Measurements from ENCODE around the gene PLA2G12A. TPM values are rescaled to one million over a fixed set of nuclear protein-coding genes. Genes with fewer than 3 reads are reported as not detected.
"Not testable (repeated sequence)": the region's sequence is repeated elsewhere in the genome, so short reads cannot be mapped to it uniquely, and the experiment has no call there.

The PLA2G12A gene
- total RNA-seq, 1 donor from 2014 or later: 51.0 TPM

DNA sequence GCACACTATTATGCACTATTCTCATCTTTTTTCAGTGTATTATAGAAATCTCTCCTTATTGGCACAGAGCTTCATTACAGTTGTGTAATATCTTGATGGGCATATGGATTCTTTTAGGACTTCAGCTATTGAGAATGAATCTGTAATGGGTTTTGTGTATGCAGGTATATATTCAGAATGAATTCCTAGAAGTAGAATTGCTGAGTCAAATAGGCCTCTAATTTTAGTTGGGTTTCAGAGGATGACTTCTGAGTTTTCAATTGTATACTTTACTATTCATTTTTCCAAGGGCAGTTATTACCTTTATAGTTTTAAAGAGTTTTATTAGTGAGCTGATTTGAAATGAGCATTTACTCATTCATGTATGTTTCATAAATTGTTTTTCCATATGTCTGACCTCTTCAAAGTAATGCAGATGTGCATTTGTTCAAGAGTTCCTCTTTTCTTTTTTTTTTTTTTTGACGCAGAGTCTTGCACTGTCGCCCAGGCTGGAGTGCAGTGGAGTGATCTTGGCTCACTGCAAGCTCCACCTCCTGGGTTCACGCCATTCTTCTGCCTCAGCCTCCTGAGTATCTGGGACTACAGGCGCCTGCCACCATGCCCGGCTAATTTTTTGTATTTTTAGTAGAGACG, 46.1 kb downstream of the PLA2G12A start:
- Mint-ChIP-seq H3K9me3 (peaks cover 20% of the 10 kb centered on the region), H3K27me3 (ENCODE audit: low read depth) (no peaks in the 10 kb centered on the region), H3K4me3 (no peak overlapping the region), H3K4me1 (no peaks in the 10 kb centered on the region), H3K27ac (no peak overlapping the region), H3K36me3 (peaks cover 46% of the 10 kb centered on the region)
- TF ChIP-seq, protein P1, sequence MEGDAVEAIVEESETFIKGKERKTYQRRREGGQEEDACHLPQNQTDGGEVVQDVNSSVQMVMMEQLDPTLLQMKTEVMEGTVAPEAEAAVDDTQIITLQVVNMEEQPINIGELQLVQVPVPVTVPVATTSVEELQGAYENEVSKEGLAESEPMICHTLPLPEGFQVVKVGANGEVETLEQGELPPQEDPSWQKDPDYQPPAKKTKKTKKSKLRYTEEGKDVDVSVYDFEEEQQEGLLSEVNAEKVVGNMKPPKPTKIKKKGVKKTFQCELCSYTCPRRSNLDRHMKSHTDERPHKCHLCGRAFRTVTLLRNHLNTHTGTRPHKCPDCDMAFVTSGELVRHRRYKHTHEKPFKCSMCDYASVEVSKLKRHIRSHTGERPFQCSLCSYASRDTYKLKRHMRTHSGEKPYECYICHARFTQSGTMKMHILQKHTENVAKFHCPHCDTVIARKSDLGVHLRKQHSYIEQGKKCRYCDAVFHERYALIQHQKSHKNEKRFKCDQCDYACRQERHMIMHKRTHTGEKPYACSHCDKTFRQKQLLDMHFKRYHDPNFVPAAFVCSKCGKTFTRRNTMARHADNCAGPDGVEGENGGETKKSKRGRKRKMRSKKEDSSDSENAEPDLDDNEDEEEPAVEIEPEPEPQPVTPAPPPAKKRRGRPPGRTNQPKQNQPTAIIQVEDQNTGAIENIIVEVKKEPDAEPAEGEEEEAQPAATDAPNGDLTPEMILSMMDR (IDR thresholded peaks at IDR 0.05; ENCODE audit: unreplicated experiment): no peak
- no peak for DNase-seq (ENCODE audit: low spot score in 2 of 2, unreplicated experiment in 2 of 2)

DNA sequence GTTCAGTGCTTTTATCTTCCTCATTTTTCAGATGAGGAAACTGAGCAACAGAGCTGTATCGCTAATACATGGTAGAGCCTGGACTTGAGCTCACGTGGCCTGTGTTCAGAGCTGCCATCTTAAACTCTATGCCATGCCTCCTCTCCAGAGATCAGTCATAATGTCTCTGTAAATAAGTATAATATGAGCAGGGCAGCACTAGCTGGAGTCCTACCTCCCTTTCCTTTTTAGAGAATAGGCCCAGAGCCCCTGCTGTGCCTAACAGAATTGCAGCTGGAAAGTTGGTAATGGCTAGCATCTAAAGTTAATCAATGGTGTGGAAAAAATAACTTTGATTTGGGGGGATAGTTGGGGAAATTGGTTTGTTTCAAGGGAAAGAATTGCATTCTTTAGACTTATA, 47.0 kb downstream of the PLA2G12A start:
- Mint-ChIP-seq H3K36me3 (peaks cover 43% of the 10 kb centered on the region), H3K4me1 (no peaks in the 10 kb centered on the region), H3K27ac (no peak overlapping the region), H3K27me3 (ENCODE audit: low read depth) (no peaks in the 10 kb centered on the region), H3K9me3 (peaks cover 20% of the 10 kb centered on the region), H3K4me3 (no peak overlapping the region)
- DNase-seq (ENCODE audit: low spot score in 2 of 2, unreplicated experiment in 2 of 2): no peak
- TF ChIP-seq, protein P1 (IDR thresholded peaks at IDR 0.05; ENCODE audit: unreplicated experiment): no peak

DNA sequence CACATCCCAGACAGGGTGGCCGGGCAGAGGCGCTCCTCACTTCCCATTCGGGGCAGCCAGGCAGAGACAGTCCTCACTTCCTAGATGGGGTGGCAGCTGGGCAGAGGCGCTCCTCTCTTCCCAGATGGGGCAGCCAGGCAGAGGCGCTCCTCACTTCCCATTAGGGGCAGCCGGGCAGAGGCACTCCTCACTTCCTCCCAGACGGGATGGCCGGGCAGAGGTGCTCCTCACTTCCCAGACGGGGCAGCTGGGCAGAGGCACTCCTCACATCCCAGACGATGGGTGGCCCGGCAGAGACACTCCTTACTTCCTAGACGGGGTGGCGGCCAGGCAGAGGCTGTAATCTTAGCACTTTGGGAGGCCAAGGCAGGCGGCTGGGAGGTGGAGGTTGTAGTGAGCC, 50.9 kb downstream of the PLA2G12A start:
- H3K9me3 Mint-ChIP-seq: peaks cover 36% of the 10 kb centered on the region
- H3K36me3 Mint-ChIP-seq: peaks cover 31% of the 10 kb centered on the region
- DNase-seq (ENCODE audit: low spot score in 2 of 2, unreplicated experiment in 2 of 2); H3K4me1 Mint-ChIP-seq; H3K27ac Mint-ChIP-seq; H3K4me3 Mint-ChIP-seq; H3K27me3 Mint-ChIP-seq (ENCODE audit: low read depth): not testable (repeated sequence)

DNA sequence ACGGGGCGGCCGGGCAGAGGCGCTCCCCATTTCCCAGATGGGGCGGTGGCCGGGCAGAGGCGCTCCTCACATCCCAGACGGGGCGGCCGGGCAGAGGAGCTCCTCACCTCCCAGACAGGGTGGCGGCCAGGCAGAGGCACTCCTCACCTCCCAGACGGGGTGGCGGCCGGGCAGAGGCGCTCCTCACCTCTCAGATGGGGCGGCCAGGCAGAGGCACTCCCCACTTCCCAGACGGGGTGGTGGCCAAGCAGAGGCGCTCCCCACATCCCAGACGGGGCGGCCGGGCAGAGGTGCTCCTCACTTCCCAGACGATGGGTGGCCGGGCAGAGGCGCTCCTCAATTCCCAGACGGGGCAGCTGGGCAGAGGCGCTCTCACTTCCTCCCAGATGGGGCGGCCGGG, 51.4 kb downstream of the PLA2G12A start:
- H3K9me3 Mint-ChIP-seq: peaks cover 33% of the 10 kb centered on the region
- not testable (repeated sequence) for H3K4me3 Mint-ChIP-seq; H3K27me3 Mint-ChIP-seq (ENCODE audit: low read depth)

DNA sequence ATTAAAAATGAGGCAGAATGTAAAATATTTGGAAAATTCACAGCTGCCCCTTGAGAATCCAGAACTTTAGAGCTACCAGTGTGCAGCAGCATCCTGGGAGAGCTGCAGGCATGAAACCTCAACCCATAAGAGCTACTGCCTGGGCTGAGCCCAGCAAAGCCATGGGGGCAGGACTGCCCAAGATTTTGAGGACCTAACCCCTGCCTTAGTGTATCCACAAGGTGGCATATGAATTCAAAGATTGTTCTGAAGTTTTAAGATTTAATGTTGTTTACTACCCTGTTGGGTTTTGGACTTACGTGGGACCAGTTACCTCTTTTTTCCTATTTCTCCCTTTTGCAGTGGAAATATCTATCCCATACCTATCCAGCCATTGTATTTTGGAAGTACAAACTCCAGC, 53.0 kb downstream of the PLA2G12A start:
- H3K27me3 Mint-ChIP-seq (ENCODE audit: low read depth): no peaks in the 10 kb centered on the region
- DNase-seq (ENCODE audit: low spot score in 2 of 2, unreplicated experiment in 2 of 2): no peak
- no peaks in the 10 kb centered on the region for H3K4me1 Mint-ChIP-seq
- H3K27ac Mint-ChIP-seq: no peak overlapping the region
- H3K4me3 Mint-ChIP-seq: no peak overlapping the region
- TF ChIP-seq, protein P1 (IDR thresholded peaks at IDR 0.05; ENCODE audit: unreplicated experiment): no peak
- H3K9me3 Mint-ChIP-seq: peaks cover 34% of the 10 kb centered on the region
- peaks cover 24% of the 10 kb centered on the region for H3K36me3 Mint-ChIP-seq

More for the DNA sequence above, 51.4 kb downstream of the PLA2G12A start:
- peaks cover 27% of the 10 kb centered on the region for H3K36me3 Mint-ChIP-seq
- not testable (repeated sequence) for DNase-seq (ENCODE audit: low spot score in 2 of 2, unreplicated experiment in 2 of 2); H3K4me1 Mint-ChIP-seq; H3K27ac Mint-ChIP-seq

DNA sequence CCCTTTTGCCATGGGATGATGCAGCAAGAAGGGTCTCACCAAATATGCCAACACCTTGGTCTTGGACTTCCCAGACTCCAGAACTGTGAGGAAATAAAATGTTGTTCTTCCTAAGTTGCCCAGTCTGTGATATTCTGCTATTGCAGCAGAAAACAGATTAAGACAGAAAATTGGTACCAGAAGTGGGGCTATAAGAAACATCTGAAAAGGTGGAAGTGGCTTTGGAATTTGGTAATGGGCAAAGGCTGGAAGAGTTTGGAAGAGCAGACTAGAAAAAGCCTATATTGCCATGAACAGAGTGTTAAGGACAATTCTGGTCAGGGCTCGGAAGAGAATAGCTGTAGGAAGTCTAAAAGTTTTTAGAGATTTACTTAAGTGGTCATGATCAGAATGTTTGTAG, 54.0 kb downstream of the PLA2G12A start:
- DNase-seq (ENCODE audit: low spot score in 2 of 2, unreplicated experiment in 2 of 2): no peak
- no peak overlapping the region for H3K27ac Mint-ChIP-seq
- no peaks in the 10 kb centered on the region for H3K4me1 Mint-ChIP-seq
- H3K9me3 Mint-ChIP-seq: peaks cover 36% of the 10 kb centered on the region
- no peaks in the 10 kb centered on the region for H3K27me3 Mint-ChIP-seq (ENCODE audit: low read depth)
- peaks cover 24% of the 10 kb centered on the region for H3K36me3 Mint-ChIP-seq
- TF ChIP-seq, protein P1 (IDR thresholded peaks at IDR 0.05; ENCODE audit: unreplicated experiment): no peak
- H3K4me3 Mint-ChIP-seq: no peak overlapping the region

DNA sequence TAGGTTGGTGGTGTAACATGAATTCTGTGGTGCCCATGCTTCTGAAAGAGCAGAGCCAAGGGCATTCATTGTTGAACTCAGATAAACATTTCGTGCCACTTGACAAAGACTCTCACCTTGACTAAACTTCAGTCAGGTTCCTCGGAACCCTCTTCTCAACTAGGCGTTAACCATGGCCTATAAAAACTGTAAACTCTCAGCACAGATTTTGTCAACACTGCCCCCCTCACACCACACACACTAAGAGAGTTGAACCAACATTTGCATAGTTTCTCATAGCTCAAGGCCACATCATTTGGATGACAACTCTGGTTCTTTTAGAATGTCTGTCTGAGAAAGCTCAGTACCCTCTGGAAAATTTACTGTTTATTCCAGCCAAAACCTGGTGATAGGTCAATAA, 54.7 kb downstream of the PLA2G12A start:
- Mint-ChIP-seq H3K27me3 (ENCODE audit: low read depth) (no peaks in the 10 kb centered on the region), H3K9me3 (peaks cover 34% of the 10 kb centered on the region)

More for the DNA sequence above, 54.7 kb downstream of the PLA2G12A start:
- Mint-ChIP-seq H3K4me1 (no peaks in the 10 kb centered on the region), H3K4me3 (no peak overlapping the region), H3K36me3 (peaks cover 20% of the 10 kb centered on the region), H3K27ac (no peak overlapping the region)
- TF ChIP-seq, protein P1 (IDR thresholded peaks at IDR 0.05; ENCODE audit: unreplicated experiment): no peak
- DNase-seq (ENCODE audit: low spot score in 2 of 2, unreplicated experiment in 2 of 2): no peak

Measured in mesothelial cell of epicardium (in vitro differentiated cells).